K562 (cell line): ENCODE results near the gene SELENOF. TPM values are rescaled to one million over a fixed set of nuclear protein-coding genes. Genes with fewer than 3 reads are reported as not detected.

Experiments
- BACH1 ChIP-seq: fragments of 200-800 bp; sonication (Bioruptor generic); IDR thresholded peaks from 2 replicates; pipeline ENCODE4 v1.6.1; 2016; ENCODE audit warnings: missing genetic modification characterization, missing compliant biosample characterization
- CHD2 ChIP-seq: IDR thresholded peaks from 2 replicates; pipeline ENCODE4 v1.6.1; 2011; ENCODE audit warnings: low read depth, low read length
- DMBX1 ChIP-seq: fragments of 250-450 bp; sonication (Bioruptor Pico); IDR thresholded peaks from 2 replicates; pipeline ENCODE4 v1.8.0; 2022; ENCODE audit warnings: inconsistent platforms, mild to moderate bottlenecking, moderate library complexity, borderline replicate concordance
- HOXB6 ChIP-seq: fragments of 250-450 bp; sonication (Bioruptor Pico); IDR thresholded peaks from 2 replicates; pipeline ENCODE4 v1.5.1; 2022; ENCODE audit warnings: mild to moderate bottlenecking, borderline replicate concordance
- MTA1 ChIP-seq: fragments of 450-650 bp; IDR thresholded peaks from 2 replicates; pipeline ENCODE4 v1.6.1; 2017; ENCODE audit warnings: borderline replicate concordance
- NCOA2 ChIP-seq, 2 experiments: fragments of 450-650 bp; IDR thresholded peaks; 2 replicates each; pipeline ENCODE4 v1.6.1; 2018; ENCODE audit warnings: mild to moderate bottlenecking in 2 of 2, moderate library complexity in 1 of 2; ENCODE audit not compliant: partially characterized antibody in 2 of 2
- NFE2L1 ChIP-seq: fragments of 450-650 bp; IDR thresholded peaks from 2 replicates; pipeline ENCODE4 v1.6.1; 2016; ENCODE audit warnings: missing genetic modification characterization, low read depth, mild to moderate bottlenecking, missing compliant biosample characterization, moderate library complexity, borderline replicate concordance
- PHB ChIP-seq: fragments of 250-450 bp; sonication (Bioruptor Pico); IDR thresholded peaks from 2 replicates; pipeline ENCODE4 v1.5.0; 2021
- PRMT5 ChIP-seq: sonication (generic); formaldehyde crosslinking; IDR thresholded peaks from 2 replicates; pipeline ENCODE4 v1.5.0; 2020; ENCODE audit warnings: missing genetic modification reagents
- SAFB ChIP-seq: fragments of 200-400 bp; formaldehyde crosslinking; IDR thresholded peaks from 2 replicates; pipeline ENCODE4 v1.6.1; 2017; ENCODE audit warnings: low read depth, low read length, borderline replicate concordance
- SMAD4 ChIP-seq: fragments of 250-450 bp; sonication (Bioruptor Pico); conservative IDR thresholded peaks from 2 replicates; pipeline ENCODE4 v1.8.0; 2021; ENCODE audit warnings: inconsistent platforms, mild to moderate bottlenecking, moderate library complexity
- YY1 ChIP-seq, 3 experiments: IDR thresholded peaks; 2 replicates each; pipeline ENCODE4 v1.6.1; 2011; ENCODE audit warnings: low read length in 2 of 3, mild to moderate bottlenecking in 2 of 3, moderate library complexity in 2 of 3, borderline replicate concordance in 1 of 3, control low read depth in 1 of 3, low read depth in 1 of 3; ENCODE audit not compliant: insufficient read depth in 3 of 3, insufficient replicate concordance in 2 of 3, control insufficient read depth in 1 of 3, insufficient read length in 1 of 3; ENCODE audit errors: extremely low read depth in 1 of 3
- ZBTB7A ChIP-seq: IDR thresholded peaks from 2 replicates; pipeline ENCODE4 v1.6.1; 2011; ENCODE audit warnings: low read depth, mild to moderate bottlenecking, low read length, moderate library complexity, borderline replicate concordance; ENCODE audit not compliant: control insufficient read depth
- ZNF124 ChIP-seq: sonication (generic); formaldehyde crosslinking; IDR thresholded peaks from 2 replicates; pipeline ENCODE4 v1.8.1; 2022; ENCODE audit warnings: missing genetic modification reagents
- ZSCAN32 ChIP-seq: fragments of 450-650 bp; formaldehyde crosslinking; IDR thresholded peaks from 2 replicates; pipeline ENCODE4 v1.4.0; 2020; ENCODE audit warnings: mild to moderate bottlenecking, moderate library complexity
- polyA plus RNA-seq, 8 experiments: library from polyadenylated mRNA; depleted of rRNA in 4 of 8; stranded (reverse) in 5 of 8; unstranded in 3 of 8; fragments of >200 nt; fragmentation: Nextera tagmentation in 2 of 8; fragmentation: Illumina TruSeq in 1 of 8; extraction: Ambion mirVana in 2 of 8; extraction: Trizol in 1 of 8; gene quantifications; 2 replicates each; pipeline versions ENCODE4 v1.2.1 to v1.2.3, GENCODE V29; 2011 to 2014; ENCODE audit warnings: inconsistent platforms in 1 of 8, missing spikeins in 1 of 8
- total RNA-seq, 7 experiments: library from RNA; depleted of rRNA in 6 of 7; stranded (reverse); fragments of >200 nt in 6 of 7; fragmentation: Illumina TruSeq in 2 of 7; extraction: Trizol in 2 of 7; gene quantifications; 2 replicates each; pipeline versions ENCODE4 v1.2.1 to v1.2.3, GENCODE V29; 2011 to 2021; ENCODE audit warnings: low replicate concordance in 1 of 7
- TF ChIP-seq, protein P1 (sequence below): fragments of 450-650 bp; IDR thresholded peaks from 2 replicates; pipeline ENCODE4 v1.6.1; 2016; ENCODE audit warnings: borderline replicate concordance
- TF ChIP-seq, protein P2 (sequence below): fragments of 250-450 bp; sonication (Bioruptor Pico); IDR thresholded peaks from 2 replicates; pipeline ENCODE4 v1.5.0; 2021; ENCODE audit warnings: mild to moderate bottlenecking, borderline replicate concordance
- TF ChIP-seq, protein P3 (sequence below), 2 experiments: fragments of 450-650 bp; conservative IDR thresholded peaks; 2 replicates each; pipeline ENCODE4 v1.6.1; 2017; ENCODE audit warnings: mild to moderate bottlenecking in 2 of 2, moderate library complexity in 2 of 2
- TF ChIP-seq, protein P4 (sequence below): fragments of 450-650 bp; conservative IDR thresholded peaks from 2 replicates; pipeline ENCODE4 v1.6.1; 2016; ENCODE audit warnings: missing genetic modification characterization, low read depth, mild to moderate bottlenecking, control low read depth, missing compliant biosample characterization

SELENOF gene
- total and polyA plus RNA-seq, 9 of the 15 experiments (the other 6 are each of a cell fraction or from before 2014, with no cell fraction given) = 115 to 394 (median 215) TPM

DNA sequence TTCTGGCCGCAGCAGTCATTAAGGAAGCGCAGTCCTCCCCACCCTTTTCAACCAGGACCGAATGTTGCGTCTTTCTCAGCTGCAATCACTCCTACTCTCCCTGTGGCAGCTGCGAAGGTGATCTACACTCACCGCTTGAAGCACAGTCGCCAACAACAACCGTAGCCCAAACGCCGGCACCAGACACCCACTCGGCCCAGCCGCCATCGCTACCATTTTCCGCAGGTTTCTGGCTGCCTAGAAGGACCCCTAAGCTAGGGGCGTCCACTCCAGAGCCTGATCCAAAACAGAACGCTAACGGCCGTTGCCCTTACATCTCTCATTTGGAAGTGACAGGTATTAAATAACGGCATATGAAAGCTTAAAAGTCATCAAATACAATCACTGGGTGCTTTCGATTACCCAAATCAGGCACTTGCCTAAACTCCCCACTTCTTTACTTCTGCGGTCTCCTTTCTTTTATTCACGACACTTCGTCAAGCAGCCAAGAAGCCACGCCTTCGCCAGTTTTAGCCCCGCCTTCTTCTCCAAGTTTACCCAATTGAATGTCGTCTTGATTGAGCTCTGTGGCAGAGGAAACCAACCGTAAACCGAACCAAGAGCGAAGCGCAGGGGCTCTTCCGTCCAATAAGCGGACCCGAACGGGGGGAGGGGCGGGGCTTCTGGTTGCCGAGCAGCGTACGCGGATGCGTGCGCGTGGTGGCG lies at the start of gene SELENOF (continued):
- no peak for TF ChIP-seq ZNF124 (CRISPR knock-in tag)
- TF ChIP-seq, protein P1, sequence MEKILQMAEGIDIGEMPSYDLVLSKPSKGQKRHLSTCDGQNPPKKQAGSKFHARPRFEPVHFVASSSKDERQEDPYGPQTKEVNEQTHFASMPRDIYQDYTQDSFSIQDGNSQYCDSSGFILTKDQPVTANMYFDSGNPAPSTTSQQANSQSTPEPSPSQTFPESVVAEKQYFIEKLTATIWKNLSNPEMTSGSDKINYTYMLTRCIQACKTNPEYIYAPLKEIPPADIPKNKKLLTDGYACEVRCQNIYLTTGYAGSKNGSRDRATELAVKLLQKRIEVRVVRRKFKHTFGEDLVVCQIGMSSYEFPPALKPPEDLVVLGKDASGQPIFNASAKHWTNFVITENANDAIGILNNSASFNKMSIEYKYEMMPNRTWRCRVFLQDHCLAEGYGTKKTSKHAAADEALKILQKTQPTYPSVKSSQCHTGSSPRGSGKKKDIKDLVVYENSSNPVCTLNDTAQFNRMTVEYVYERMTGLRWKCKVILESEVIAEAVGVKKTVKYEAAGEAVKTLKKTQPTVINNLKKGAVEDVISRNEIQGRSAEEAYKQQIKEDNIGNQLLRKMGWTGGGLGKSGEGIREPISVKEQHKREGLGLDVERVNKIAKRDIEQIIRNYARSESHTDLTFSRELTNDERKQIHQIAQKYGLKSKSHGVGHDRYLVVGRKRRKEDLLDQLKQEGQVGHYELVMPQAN = peak; percentile 86; the same call in 1 of the 2 replicates
- peak in 1 of 2 experiments; percentile 97 for TF ChIP-seq NCOA2 (IDR thresholded peaks at IDR 0.05; ENCODE audit: partially characterized antibody in 2 of 2)
- no peak for TF ChIP-seq BACH1 (tag)
- no peak for TF ChIP-seq ZBTB7A
- 0 out of 2 replicates have a peak, but pooled peaks have one; percentile 21 for TF ChIP-seq DMBX1
- TF ChIP-seq, protein P2, sequence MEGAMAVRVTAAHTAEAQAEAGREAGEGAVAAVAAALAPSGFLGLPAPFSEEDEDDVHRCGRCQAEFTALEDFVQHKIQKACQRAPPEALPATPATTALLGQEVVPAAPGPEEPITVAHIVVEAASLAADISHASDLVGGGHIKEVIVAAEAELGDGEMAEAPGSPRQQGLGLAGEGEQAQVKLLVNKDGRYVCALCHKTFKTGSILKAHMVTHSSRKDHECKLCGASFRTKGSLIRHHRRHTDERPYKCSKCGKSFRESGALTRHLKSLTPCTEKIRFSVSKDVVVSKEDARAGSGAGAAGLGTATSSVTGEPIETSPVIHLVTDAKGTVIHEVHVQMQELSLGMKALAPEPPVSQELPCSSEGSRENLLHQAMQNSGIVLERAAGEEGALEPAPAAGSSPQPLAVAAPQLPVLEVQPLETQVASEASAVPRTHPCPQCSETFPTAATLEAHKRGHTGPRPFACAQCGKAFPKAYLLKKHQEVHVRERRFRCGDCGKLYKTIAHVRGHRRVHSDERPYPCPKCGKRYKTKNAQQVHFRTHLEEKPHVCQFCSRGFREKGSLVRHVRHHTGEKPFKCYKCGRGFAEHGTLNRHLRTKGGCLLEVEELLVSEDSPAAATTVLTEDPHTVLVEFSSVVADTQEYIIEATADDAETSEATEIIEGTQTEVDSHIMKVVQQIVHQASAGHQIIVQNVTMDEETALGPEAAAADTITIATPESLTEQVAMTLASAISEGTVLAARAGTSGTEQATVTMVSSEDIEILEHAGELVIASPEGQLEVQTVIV = peak; percentile 95
- TF ChIP-seq PHB = no peak
- TF ChIP-seq PRMT5 (CRISPR knock-in tag) = no peak
- TF ChIP-seq NFE2L1 = no peak
- peak; percentile 89 for TF ChIP-seq MTA1
- peak; percentile 69 to 97 (median 92) for TF ChIP-seq YY1 (IDR thresholded peaks at IDR 0.05; ENCODE audit: borderline replicate concordance in 1 of 3, control insufficient read depth in 1 of 3, extremely low read depth in 1 of 3, insufficient read depth in 3 of 3, insufficient read length in 1 of 3, insufficient replicate concordance in 2 of 3, low read depth in 1 of 3, low read length in 2 of 3)
- peak; percentile 42; the same call in 1 of the 2 replicates for TF ChIP-seq CHD2
- no peak for TF ChIP-seq SAFB
- TF ChIP-seq HOXB6 (CRISPR knock-in tag) = no peak
- TF ChIP-seq, protein P3, sequence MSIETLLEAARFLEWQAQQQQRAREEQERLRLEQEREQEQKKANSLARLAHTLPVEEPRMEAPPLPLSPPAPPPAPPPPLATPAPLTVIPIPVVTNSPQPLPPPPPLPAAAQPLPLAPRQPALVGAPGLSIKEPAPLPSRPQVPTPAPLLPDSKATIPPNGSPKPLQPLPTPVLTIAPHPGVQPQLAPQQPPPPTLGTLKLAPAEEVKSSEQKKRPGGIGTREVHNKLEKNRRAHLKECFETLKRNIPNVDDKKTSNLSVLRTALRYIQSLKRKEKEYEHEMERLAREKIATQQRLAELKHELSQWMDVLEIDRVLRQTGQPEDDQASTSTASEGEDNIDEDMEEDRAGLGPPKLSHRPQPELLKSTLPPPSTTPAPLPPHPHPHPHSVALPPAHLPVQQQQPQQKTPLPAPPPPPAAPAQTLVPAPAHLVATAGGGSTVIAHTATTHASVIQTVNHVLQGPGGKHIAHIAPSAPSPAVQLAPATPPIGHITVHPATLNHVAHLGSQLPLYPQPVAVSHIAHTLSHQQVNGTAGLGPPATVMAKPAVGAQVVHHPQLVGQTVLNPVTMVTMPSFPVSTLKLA (conservative IDR thresholded peaks at IDR 0.05) = peak in 1 of 2 experiments; percentile 10; a peak in 2 of 4 replicates
- TF ChIP-seq, protein P4, sequence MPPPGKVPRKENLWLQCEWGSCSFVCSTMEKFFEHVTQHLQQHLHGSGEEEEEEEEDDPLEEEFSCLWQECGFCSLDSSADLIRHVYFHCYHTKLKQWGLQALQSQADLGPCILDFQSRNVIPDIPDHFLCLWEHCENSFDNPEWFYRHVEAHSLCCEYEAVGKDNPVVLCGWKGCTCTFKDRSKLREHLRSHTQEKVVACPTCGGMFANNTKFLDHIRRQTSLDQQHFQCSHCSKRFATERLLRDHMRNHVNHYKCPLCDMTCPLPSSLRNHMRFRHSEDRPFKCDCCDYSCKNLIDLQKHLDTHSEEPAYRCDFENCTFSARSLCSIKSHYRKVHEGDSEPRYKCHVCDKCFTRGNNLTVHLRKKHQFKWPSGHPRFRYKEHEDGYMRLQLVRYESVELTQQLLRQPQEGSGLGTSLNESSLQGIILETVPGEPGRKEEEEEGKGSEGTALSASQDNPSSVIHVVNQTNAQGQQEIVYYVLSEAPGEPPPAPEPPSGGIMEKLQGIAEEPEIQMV (tag) = no peak
- TF ChIP-seq ZSCAN32 (CRISPR knock-in tag) = no peak
- peak; percentile 39; the same call in 1 of the 2 replicates for TF ChIP-seq SMAD4 (CRISPR knock-in tag)
